GM18499 (cell line): ENCODE data around the gene ENPEP.

Experiments
- ATAC-seq: cut with Tn5 transposase; IDR thresholded peaks from one replicate; pipeline ENCODE4 v1.9.1; 2021; ENCODE audit warnings: moderate number of reproducible peaks; ENCODE audit not compliant: insufficient read depth, unreplicated experiment

Gene ENPEP

DNA sequence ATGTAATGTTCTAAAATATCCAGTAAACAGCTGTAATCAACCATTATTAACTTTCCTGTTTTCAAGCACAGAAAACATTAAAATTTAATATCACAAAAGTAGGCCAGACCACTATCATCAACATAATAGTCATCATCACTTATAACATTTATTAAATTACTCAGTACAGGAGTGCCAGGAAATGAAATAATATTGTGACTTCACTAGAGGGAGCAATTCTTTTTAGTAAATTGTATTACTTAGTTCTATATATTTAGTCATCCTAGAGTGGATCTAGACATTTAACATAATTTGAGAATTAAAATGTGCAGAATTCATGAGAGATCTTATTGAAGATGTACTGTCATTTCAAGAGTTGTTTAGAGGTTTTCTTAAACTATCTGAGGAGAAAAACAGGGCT, 113.3 kb downstream of the ENPEP start:
- no peak for ATAC-seq

DNA sequence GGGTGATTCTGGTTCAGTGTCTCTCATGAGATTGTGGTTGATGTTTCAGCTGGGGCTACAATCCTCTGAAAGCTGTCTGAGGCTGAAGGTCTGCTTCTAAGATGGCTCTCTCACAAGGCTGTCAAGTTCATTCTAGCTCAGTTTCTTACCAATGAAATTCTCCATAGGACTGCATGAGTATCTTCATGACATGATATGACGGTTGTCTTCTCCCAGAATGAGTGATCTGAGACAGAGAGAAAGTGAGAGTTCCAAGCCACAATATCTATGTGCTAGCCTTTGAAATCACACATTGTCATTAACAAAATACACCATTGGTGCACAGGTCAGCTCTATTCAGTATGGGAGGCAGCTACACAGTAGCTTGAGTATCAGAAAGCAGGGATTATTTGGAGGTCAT, 119.6 kb downstream of the ENPEP start:
- ATAC-seq = no peak

DNA sequence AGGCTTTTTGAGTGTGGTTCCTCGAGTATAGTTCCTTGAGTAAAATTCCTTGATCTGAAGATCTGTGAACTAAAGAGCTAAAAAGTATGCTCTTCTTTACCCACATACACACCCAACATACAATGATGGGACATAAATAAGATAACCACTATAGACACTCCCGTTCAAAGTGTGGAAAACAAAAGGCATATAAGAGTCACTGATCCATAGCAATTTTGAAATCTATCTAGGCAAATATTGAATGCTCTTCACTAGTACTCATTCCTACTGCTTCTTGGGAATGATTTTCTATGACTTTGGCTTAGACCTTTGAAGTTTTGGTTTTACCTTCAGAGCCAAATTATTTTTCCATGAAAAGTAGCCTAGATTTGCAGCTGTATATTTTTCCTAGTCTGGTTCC, 120.5 kb downstream of the ENPEP start:
- no peak for ATAC-seq

DNA sequence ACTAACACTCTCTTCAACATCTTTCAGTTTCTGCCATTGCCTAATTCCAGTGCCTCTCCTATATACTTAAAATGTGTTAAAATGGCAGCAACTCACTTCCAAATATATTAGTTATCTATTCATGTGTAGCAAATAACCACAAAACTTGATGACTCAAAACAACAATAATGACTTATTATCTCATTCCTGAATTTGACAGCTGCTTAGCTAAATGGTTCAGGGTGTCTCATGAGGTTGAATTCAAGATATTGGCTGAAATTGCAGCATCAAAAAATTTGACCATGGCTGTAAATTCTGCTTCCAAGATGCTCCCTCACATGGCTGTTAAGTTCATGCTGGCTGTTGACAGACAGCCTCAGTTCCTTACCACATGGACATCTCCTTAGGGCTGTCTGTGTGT, 121.6 kb downstream of the ENPEP start:
- no peak for ATAC-seq

DNA sequence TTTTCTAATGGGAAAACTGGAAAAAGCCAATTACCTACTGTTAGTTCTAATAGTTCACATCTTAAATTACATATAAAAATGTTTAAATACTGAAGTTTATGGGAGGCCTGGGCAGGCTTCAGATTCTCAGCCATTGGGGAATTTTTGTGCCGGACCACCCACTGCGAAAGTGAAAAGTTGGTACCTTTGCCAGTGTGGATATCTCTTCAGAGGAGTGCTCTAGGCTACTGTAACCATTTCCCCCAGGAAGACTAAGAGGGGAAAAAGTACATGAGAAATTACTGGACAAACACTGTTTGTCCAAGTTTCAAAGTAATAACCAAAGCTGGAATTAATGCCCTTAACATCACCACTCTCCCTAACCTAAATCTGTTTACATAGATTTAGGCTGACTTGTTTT, 126.1 kb downstream of the ENPEP start:
- no peak for ATAC-seq

DNA sequence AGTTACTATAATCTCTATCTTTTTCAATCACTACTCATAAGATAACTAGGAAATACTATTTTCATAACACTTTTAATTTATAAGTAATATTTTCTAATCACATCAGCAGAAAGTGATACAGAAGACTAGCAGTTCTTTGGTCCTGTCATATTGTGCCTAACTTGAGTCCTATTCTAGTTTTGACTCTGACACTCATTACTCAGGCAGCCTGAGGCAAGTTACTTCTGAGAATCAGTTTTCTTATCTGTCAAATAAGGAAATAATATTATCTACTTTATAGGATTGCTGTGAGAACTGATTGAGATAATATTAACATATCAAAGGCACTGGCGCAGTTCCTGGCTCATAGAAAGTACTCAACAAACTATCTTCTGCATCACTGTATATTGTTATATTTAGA, 129.1 kb downstream of the ENPEP start:
- ATAC-seq = no peak

DNA sequence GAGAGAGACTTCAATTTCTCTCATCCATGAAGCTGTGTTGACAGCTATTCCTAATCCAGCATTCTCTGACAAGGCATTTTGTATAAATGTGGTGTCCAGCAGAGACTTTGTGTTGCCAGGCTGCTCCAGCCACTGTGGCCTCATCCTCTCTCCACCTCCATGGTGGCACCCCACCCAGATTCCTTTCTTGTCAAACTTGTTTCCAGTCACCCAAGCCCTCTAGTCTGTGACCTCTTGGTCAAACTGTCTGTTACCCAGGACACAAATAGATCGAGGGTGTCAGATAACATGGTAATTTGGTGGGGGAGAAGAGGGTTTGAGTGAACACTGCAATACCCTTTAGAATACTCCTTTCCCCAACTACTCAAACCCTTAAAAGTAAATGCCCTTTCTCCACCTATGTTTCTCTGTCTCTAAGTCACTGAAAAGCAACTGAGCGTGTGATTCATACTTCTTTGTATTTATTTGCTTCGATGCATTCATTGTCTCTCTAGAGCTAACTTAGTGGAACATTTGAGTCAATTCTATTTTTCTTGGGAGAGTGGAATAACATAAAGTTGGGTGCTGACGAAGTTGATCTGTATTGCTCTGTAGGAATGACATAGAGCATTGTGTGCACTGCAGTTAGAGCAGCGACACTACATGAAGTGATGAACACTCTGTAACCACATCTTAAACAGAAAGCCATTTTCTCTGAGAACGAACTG, 133.2 kb downstream of the ENPEP start:
- ATAC-seq = no peak

DNA sequence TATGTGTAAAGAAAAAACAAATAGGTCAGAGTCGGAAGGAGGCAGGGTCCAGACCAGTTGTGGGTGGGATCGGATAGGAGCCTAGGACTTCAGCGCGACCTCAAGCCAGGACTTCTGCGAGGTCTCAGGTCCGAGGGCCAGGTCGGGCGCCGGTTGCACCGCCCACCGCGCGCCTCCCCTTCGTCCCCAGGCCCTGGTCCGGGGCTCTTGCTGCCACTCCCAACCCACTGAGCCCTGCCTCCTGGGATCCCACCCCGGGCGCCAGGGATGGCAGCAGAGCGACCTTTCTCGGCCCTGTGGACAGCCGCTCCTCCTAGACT, 134.6 kb downstream of the ENPEP start:
- no peak for ATAC-seq

DNA sequence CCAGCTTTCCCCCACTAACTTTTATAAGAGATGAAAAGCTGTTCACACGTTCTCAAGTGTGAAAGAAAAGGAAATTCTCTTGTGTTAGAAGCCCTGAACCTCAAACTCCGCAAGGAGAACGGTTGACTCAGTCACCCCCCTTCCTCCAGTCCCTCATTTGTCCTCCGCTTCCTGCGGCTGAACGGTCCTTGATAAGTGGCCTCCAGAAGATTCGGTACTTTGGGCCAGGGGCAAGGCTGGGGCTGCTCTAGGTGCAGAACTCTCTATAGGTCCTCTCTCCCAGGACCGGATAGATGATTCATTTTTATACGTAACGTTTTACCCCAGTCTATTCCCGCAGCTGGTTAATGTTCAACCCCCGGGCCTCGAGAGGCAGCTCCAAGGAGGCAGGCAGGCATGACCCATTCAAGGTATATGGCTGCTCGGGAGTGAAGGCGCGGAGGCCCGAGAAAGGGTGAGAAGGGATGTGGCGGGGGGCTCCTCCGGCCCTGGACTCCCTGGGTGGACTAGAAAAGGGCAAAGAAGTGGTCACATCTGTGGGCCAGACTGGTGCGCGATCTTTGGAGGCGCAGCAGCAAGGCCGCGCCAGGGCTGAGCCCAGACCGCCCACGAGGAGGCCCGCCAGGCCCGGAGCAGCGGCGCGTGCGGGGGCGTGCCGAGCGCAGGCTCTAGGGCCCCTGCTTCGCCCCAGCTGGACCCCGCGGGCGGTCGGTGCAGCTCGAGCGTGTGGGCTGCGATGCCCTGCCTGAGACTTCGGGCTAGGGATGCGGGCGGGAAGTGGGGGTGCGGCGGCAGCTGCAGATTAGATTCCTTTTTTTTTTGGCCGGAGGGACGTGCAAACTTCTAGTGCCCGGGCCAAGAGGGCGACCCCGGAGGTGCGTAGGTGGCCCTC, 135.2 kb downstream of the ENPEP start:
- peak; percentile 63 for ATAC-seq

DNA sequence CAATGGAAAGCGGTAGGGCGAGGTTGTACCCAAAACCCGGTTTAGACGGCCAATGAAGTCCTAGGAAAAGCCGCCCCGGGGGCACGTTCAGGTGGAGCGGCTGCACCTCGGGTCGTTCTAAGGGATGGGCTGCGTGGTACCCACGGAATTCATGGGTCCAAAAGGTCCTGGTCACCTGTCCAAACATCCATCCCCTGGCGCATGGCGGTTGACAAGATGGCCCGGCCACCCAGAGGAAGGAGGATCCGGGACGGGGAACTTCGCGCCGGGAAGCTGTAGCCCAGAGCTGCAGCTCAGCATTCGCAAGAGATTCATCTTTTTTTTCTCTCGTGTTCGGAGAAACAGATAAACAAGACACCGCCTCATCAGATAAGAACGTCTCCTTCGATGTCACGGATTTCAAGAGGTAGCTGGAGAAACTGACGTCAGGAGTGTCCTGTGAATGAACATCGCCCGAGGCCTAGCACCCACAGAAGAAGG, 136.1 kb downstream of the ENPEP start:
- ATAC-seq = no peak

DNA sequence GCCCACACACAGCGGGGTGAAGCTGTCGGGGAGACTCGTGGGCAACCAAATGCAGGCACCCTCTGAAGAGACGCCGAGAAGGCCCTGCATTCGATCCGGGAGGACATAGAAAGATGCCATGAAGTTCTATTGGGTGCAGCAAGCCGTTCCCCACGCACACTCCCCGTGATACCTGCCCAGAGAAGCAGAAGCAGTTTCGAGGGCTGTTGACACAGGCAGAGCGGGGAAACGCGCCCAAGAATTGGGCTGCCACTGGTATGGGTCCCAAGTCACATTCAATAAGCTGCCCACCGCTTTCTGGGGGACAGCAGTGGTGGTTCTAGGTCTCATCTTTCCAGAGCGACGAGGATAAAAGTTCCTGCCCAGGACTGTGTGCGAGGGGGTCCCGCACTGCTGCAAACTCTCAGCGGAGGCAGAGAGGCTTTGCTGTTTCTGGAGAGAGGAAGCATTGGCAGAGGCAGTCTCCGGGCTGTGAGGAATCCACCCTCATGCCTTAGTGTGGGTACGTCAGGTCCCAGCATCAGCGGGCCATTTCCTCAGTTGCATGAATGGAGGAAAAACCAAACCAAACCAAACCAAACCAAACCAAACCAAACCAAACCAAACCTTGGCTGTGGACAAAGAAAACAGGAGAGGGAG, 136.8 kb downstream of the ENPEP start:
- ATAC-seq = no peak

DNA sequence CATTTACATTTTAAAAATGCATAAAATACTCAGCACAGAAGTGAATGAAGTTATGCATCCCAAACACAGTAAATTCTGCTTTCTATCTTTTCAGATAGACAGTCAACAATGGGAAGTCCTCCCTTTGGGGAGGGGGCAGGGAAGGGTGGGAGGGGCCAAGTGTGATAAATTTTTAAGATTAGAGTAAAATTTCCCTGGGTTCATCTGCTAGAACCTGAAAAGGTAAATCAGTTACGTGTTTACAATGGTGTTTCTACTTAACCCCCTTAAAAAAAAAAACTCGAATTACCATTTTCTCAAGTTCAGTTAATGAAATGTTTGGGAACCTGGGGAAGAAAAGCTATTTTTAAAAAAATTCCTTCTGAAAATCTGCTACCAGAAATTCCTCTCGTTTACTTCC, 137.8 kb downstream of the ENPEP start:
- no peak for ATAC-seq

DNA sequence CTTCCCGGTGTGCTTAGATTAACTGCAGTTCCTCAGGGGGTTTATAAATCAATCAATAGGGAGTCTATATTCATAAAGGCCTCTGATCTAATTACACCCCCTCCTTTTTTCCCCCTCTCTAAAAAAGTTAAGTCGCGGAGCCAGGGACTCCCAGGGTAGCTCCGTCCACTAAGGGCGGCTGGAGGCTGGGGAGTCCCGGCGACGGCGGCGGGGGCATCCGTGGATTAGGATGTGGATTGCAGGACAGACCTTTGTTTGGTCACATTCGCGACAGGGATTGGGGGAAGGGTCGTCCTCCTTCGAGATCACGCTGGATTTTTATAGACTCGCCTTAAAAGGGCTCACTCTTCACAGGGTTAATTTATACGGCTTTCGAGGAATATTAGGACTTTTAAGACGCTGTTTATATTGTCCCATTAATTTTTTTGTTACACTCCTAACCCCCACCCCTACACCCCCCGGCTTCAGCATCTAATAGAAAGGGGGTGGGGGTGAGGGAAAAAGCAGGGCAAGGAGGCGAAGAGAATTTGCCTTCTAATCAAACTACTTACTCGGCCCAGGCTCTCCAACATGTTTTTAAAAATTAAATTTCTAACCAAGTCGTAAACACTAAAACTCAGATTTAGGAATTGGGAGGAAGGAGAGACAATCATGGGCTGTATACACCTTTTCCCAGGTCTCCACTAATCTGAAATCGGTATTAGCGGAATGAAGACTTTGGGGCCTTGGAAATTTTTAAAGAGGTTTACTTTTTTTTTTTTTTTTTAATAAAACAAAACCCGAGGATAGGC, 138.4 kb downstream of the ENPEP start:
- no peak for ATAC-seq
